ENCODE results near the gene RABGEF1.

DNA sequence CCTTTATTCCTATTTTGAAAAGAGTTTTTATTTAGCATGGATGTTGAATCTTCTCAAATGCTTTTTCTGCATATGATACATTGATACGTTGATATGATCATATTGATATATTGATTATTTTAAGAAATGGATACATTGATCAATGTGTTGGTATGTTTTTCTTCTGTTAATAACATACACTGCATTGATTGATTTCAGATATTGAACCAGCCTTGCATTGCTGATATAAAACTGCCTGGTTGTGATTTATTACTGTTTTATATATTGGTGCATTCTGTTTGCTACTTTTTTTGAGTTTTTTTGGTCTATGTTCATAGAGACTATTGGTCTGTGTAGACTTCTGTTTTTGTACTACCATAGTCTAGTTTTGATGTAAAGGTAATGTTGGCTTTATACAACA is 26.8 kb upstream of the RABGEF1 start:
- no peak for TF ChIP-seq EP300 (IDR thresholded peaks at IDR 0.05)
- TF ChIP-seq, protein P1, sequence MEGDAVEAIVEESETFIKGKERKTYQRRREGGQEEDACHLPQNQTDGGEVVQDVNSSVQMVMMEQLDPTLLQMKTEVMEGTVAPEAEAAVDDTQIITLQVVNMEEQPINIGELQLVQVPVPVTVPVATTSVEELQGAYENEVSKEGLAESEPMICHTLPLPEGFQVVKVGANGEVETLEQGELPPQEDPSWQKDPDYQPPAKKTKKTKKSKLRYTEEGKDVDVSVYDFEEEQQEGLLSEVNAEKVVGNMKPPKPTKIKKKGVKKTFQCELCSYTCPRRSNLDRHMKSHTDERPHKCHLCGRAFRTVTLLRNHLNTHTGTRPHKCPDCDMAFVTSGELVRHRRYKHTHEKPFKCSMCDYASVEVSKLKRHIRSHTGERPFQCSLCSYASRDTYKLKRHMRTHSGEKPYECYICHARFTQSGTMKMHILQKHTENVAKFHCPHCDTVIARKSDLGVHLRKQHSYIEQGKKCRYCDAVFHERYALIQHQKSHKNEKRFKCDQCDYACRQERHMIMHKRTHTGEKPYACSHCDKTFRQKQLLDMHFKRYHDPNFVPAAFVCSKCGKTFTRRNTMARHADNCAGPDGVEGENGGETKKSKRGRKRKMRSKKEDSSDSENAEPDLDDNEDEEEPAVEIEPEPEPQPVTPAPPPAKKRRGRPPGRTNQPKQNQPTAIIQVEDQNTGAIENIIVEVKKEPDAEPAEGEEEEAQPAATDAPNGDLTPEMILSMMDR (IDR thresholded peaks at IDR 0.05): no peak
